Measurements from ENCODE around the gene PSPN.

The PSPN gene

DNA sequence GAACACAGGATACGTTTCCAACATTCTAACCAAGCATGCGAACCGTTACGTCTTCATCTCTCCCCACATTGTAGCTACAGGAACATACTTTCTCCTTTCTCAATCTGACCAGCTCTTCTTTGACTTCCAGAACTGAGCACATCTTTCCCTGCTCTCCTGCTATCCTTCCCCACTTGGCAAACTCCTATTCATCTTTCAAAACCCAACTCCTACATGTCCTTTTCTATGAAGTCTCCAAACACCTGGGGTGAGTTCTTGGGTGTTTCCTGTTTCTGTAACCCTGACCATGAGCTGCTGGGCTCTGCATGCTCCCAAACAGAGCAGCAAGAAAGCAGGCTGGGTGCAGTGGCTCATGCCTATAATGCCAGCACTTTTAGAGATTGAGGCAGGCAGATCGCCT, 48.9 kb downstream of the PSPN start:
- no peak for DNase-seq (ENCODE audit: low read depth in 1 of 2, low spot score in 1 of 2)

DNA sequence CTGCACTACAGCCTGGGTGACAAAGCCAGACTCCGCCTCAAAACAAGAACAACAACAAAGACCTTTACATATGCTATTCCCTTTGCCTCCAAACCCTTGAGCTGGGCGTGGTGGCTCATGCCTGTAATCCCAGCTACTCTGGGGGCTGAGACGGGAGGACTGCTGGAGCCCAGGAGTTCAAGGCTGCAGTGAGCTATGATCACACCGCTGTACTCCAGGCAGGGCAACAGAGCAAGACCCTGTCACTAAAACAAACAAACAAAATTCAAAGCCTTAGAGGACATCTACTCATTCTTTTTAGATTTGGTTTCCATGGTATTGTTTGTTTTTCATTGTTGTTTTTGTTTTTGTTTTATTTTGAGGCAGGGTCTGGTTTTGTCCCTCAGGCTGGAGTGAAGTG, 50.1 kb downstream of the PSPN start:
- DNase-seq (ENCODE audit: low read depth in 1 of 2, low spot score in 1 of 2): no peak
